H9 (cell line): ENCODE measurements around the gene DBN1. TPM values are rescaled to one million over a fixed set of nuclear protein-coding genes. Genes with fewer than 3 reads are reported as not detected.

Experiments used
- DNase-seq: peaks from one replicate; pipeline ENCODE4 v3.0.0-alpha.2; 2017
- H2AFZ ChIP-seq: one replicate; pipeline ENCODE4 v1.6.1; 2013; ENCODE audit warnings: mild to moderate bottlenecking, low read length, control low read depth, moderate library complexity
- H2AK5ac ChIP-seq: 2 replicates; pipeline ENCODE4 v1.6.1; 2013; ENCODE audit warnings: low read length, control low read depth, mixed read lengths; ENCODE audit not compliant: insufficient read length
- H2BK120ac ChIP-seq: one replicate; pipeline ENCODE4 v1.6.1; 2013; ENCODE audit warnings: low read depth, mild to moderate bottlenecking, low read length, control low read depth, inconsistent platforms; ENCODE audit not compliant: poor library complexity, severe bottlenecking
- H2BK12ac ChIP-seq: 2 replicates; pipeline ENCODE4 v1.6.1; 2013; ENCODE audit warnings: low read length, control low read depth, mixed read lengths, low read depth; ENCODE audit not compliant: insufficient read length
- H2BK15ac ChIP-seq: 2 replicates; pipeline ENCODE4 v1.6.1; 2013; ENCODE audit warnings: low read depth, low read length, control low read depth
- H2BK20ac ChIP-seq: one replicate; pipeline ENCODE4 v1.6.1; 2013; ENCODE audit warnings: low read depth, mild to moderate bottlenecking, low read length, control low read depth, inconsistent platforms; ENCODE audit not compliant: poor library complexity, severe bottlenecking
- H2BK5ac ChIP-seq: 2 replicates; pipeline ENCODE4 v1.6.1; 2013; ENCODE audit warnings: low read length, control low read depth, mixed read lengths; ENCODE audit not compliant: insufficient read length
- H3K14ac ChIP-seq: 2 replicates; pipeline ENCODE4 v1.6.1; 2013; ENCODE audit warnings: low read length, control low read depth; ENCODE audit not compliant: insufficient read depth
- H3K18ac ChIP-seq: 2 replicates; pipeline ENCODE4 v1.6.1; 2013; ENCODE audit warnings: low read depth, mild to moderate bottlenecking, mixed read lengths, low read length, control low read depth; ENCODE audit not compliant: insufficient read length
- H3K23ac ChIP-seq: 2 replicates; pipeline ENCODE4 v1.6.1; 2013; ENCODE audit warnings: low read length, control low read depth, mixed read lengths, low read depth; ENCODE audit not compliant: insufficient read length
- H3K23me2 ChIP-seq: 2 replicates; pipeline ENCODE4 v1.6.1; 2013; ENCODE audit warnings: low read depth, mild to moderate bottlenecking, mixed read lengths, low read length, control low read depth; ENCODE audit not compliant: insufficient read length, poor library complexity, severe bottlenecking
- H3K27ac ChIP-seq: 2 replicates; pipeline ENCODE4 v1.5.1; 2013; ENCODE audit warnings: low read length, control low read depth, mixed read lengths, low read depth; ENCODE audit not compliant: insufficient read length
- H3K27me3 ChIP-seq: 2 replicates; pipeline ENCODE4 v1.6.1; 2013; ENCODE audit warnings: low read length, control low read depth, inconsistent platforms; ENCODE audit not compliant: insufficient read depth
- H3K4ac ChIP-seq: 2 replicates; pipeline ENCODE4 v1.6.1; 2013; ENCODE audit warnings: low read depth, mild to moderate bottlenecking, control low read depth, inconsistent platforms, low read length, moderate library complexity
- H3K4me1 ChIP-seq: 2 replicates; pipeline ENCODE4 v1.6.1; 2013; ENCODE audit warnings: low read length, control low read depth, inconsistent platforms; ENCODE audit not compliant: insufficient read depth
- H3K4me2 ChIP-seq: 2 replicates; pipeline ENCODE4 v1.6.1; 2013; ENCODE audit warnings: low read length, control low read depth, mixed read lengths; ENCODE audit not compliant: insufficient read length, insufficient read depth
- H3K56ac ChIP-seq: 2 replicates; pipeline ENCODE4 v1.6.1; 2013; ENCODE audit warnings: low read depth, mild to moderate bottlenecking, mixed read lengths, low read length, control low read depth; ENCODE audit not compliant: insufficient read length
- H3K79me1 ChIP-seq: 2 replicates; pipeline ENCODE4 v1.6.1; 2013; ENCODE audit warnings: low read depth, mild to moderate bottlenecking, moderate library complexity, low read length, control low read depth, inconsistent platforms; ENCODE audit not compliant: insufficient read depth, poor library complexity, severe bottlenecking
- H3K79me2 ChIP-seq: 2 replicates; pipeline ENCODE4 v1.6.1; 2013; ENCODE audit warnings: low read length, control low read depth, inconsistent platforms; ENCODE audit not compliant: insufficient read depth
- H3K9ac ChIP-seq: 2 replicates; pipeline ENCODE4 v1.6.1; 2013; ENCODE audit warnings: low read length, control low read depth, mixed read lengths; ENCODE audit not compliant: insufficient read length; ENCODE audit errors: extremely low read depth
- H3K9me3 ChIP-seq: one replicate; pipeline ENCODE4 v1.6.1; 2013; ENCODE audit warnings: low read depth, low read length, inconsistent platforms; ENCODE audit not compliant: control insufficient read depth
- H3T11ph ChIP-seq: one replicate; pipeline ENCODE4 v1.6.1; 2013; ENCODE audit warnings: mild to moderate bottlenecking, low read length, control low read depth, inconsistent platforms
- H4K20me1 ChIP-seq: one replicate; pipeline ENCODE4 v1.6.1; 2013; ENCODE audit not compliant: control insufficient read depth, insufficient read length, insufficient read depth
- H4K5ac ChIP-seq: 2 replicates; pipeline ENCODE4 v1.6.1; 2013; ENCODE audit warnings: low read depth, mild to moderate bottlenecking, mixed read lengths, low read length, control low read depth; ENCODE audit not compliant: insufficient read length
- H4K8ac ChIP-seq: replicated peaks from 2 replicates; pipeline ENCODE4 v1.6.1; 2013; ENCODE audit warnings: low read length, control low read depth, mixed read lengths, low read depth; ENCODE audit not compliant: insufficient read length
- H4K91ac ChIP-seq: 2 replicates; pipeline ENCODE4 v1.6.1; 2013; ENCODE audit warnings: low read depth, mild to moderate bottlenecking, moderate library complexity, mixed read lengths, low read length, control low read depth; ENCODE audit not compliant: insufficient read length
- H3K27ac Mint-ChIP-seq, 3 experiments: 2 replicates in 2 of 3; 3 replicates in 1 of 3; pipeline ENCODE4 v1.8.0; 2020 to 2021; ENCODE audit warnings: mixed read lengths in 3 of 3, mild to moderate bottlenecking in 1 of 3, moderate library complexity in 1 of 3
- H3K27me3 Mint-ChIP-seq: 2 replicates; pipeline ENCODE4 v1.8.0; 2021; ENCODE audit warnings: low read depth, mild to moderate bottlenecking, moderate library complexity, mixed read lengths
- H3K36me3 Mint-ChIP-seq, 3 experiments: 2 replicates in 2 of 3; 3 replicates in 1 of 3; pipeline ENCODE4 v1.8.0; 2020 to 2021; ENCODE audit warnings: low read depth in 3 of 3, mixed read lengths in 3 of 3; ENCODE audit not compliant: insufficient read depth in 1 of 3
- H3K4me1 Mint-ChIP-seq, 2 experiments: 2 replicates each; pipeline ENCODE4 v1.8.0; 2020; ENCODE audit warnings: mixed read lengths in 2 of 2
- H3K4me3 Mint-ChIP-seq, 2 experiments: 2 replicates in 1 of 2; 3 replicates in 1 of 2; pipeline ENCODE4 v1.8.0; 2020 to 2021; ENCODE audit warnings: mild to moderate bottlenecking in 2 of 2, mixed read lengths in 2 of 2, moderate library complexity in 1 of 2
- H3K9me3 Mint-ChIP-seq, 2 experiments: 2 replicates in 1 of 2; 3 replicates in 1 of 2; pipeline ENCODE4 v1.8.0; 2020; ENCODE audit warnings: mild to moderate bottlenecking in 2 of 2, mixed read lengths in 2 of 2, moderate library complexity in 1 of 2
- CTCF ChIP-seq: fragments of 200-600 bp; sonication (generic); conservative IDR thresholded peaks from 3 replicates; pipeline ENCODE4 v1.8.0; 2021; ENCODE audit warnings: antibody characterized with exemption, mild to moderate bottlenecking
- WGBS: extraction: QIAGEN DNeasy Blood & Tissue Kit; methylation state at CpG from one replicate; pipeline ENCODE4 v1.1.7; 2013; ENCODE audit warnings: missing lambda C conversion rate, low lambda C conversion rate, mixed read lengths; ENCODE audit not compliant: insufficient read length; ENCODE audit errors: extremely low coverage; 5-methylcytosine and 5-hydroxymethylcytosine counted together
- total RNA-seq: library from RNA; stranded (reverse); gene quantifications from 2 replicates; pipeline ENCODE4 v1.2.1, GENCODE V29; 2021

The DBN1 gene
- total RNA-seq, 1 experiment from 2014 or later: 340 TPM

DNA sequence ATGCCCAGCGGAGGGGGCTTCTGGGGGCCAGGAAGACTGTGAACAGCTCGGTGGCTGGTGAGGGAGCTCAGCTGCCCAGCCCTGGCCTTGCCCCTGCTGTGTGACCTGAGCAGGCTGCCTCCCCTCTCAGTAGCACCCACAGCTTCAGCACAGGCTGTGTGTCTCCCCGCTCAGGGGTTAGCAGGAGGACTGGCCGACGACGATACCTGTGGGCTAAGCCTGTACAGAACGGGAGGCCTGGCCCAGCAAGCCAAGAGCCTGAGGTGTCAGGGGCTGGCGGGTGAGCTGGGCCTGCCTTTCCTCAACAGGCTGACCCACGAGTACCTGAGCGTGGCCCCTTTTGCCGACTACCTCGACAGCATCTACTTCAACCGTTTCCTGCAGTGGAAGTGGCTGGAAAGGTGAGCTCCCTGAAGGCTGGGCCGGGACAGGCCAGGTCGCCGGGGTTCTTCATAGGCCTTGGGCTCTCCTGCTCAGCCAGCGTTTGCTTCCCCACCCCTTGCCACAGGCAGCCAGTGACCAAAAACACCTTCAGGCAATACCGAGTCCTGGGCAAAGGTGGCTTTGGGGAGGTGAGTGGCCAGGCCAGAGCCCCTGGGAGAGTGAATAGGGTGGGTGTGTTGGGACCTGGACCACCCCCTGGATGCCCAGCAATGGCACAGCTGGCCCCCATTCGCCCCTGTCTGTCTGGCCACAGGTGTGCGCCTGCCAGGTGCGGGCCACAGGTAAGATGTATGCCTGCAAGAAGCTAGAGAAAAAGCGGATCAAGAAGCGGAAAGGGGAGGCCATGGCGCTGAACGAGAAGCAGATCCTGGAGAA lies 40.4 kb downstream of the DBN1 start:
- WGBS: no CpG with 5 or more reads among the region's 25 CpGs
- H2BK15ac ChIP-seq: no peak overlapping the region
- Mint-ChIP-seq H3K4me3 (no peak overlapping the region), H3K36me3 (peaks cover 12 to 66% (median 56%) of the 10 kb centered on the region in 3 experiments; a peak in 6 of 7 replicates), H3K4me1 (peaks cover 6 to 22% of the 10 kb centered on the region in 2 experiments), H3K27me3 (peaks cover 1% of the 10 kb centered on the region; the same call in 1 of the 2 replicates), H3K9me3 (no peaks in the 10 kb centered on the region), H3K27ac (no peak overlapping the region)
- H3K23me2 ChIP-seq: no peaks in the 10 kb centered on the region
- no peak overlapping the region for H2AFZ ChIP-seq
- H2BK120ac ChIP-seq: no peak overlapping the region
- no peaks in the 10 kb centered on the region for H3K27me3 ChIP-seq
- H3K56ac ChIP-seq: no peak overlapping the region
- H4K91ac ChIP-seq: no peak overlapping the region
- no peaks in the 10 kb centered on the region; the same call in 1 of the 2 replicates for H3K4me1 ChIP-seq
- no peak overlapping the region for H2BK20ac ChIP-seq
- no peak overlapping the region for H3T11ph ChIP-seq
- H3K14ac ChIP-seq: no peak overlapping the region
- no peak for TF ChIP-seq CTCF
- no peaks in the 10 kb centered on the region; the same call in 1 of the 2 replicates for H3K79me2 ChIP-seq
- peaks cover 2% of the 10 kb centered on the region for H4K20me1 ChIP-seq
- no peak for DNase-seq
- H2BK5ac ChIP-seq: no peak overlapping the region
- no peak overlapping the region for H4K8ac ChIP-seq
- no peak overlapping the region for H3K23ac ChIP-seq
- no peak overlapping the region for H3K4me2 ChIP-seq
- no peak overlapping the region for H4K5ac ChIP-seq
- no peak overlapping the region for H2AK5ac ChIP-seq
- no peak overlapping the region for H3K18ac ChIP-seq
- H3K9ac ChIP-seq: no peak overlapping the region
- H3K79me1 ChIP-seq: no peaks in the 10 kb centered on the region
- no peak overlapping the region for H3K27ac ChIP-seq
- H2BK12ac ChIP-seq: no peak overlapping the region
- no peak overlapping the region for H3K4ac ChIP-seq
- no peaks in the 10 kb centered on the region for H3K9me3 ChIP-seq
